ENCODE data around the gene ENDOV.
"Not testable (repeated sequence)": the region's sequence is repeated elsewhere in the genome, so short reads cannot be mapped to it uniquely, and the experiment has no call there.

Gene ENDOV

DNA sequence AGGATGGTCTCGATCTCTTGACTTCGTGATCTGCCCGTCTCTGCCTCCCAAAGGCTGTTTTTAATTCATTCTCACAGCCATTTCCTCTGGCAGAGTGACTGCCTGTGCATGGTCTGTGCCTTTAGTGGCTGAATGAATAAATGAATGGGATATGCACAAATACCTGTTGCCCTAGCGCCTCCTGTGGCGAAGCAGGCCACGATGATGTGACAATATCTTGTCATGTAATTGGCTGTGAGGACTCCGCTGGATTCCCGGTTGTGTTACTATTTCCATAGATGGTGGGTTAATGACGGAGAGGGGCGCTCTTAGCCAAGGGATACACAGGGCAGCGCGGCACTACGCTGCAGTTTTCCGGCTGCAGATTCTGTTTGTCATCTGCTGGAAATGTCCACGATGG lies 26.8 kb upstream of the ENDOV start:
- DNase-seq (ENCODE audit: low read depth in 1 of 2, low spot score in 1 of 2): no peak

DNA sequence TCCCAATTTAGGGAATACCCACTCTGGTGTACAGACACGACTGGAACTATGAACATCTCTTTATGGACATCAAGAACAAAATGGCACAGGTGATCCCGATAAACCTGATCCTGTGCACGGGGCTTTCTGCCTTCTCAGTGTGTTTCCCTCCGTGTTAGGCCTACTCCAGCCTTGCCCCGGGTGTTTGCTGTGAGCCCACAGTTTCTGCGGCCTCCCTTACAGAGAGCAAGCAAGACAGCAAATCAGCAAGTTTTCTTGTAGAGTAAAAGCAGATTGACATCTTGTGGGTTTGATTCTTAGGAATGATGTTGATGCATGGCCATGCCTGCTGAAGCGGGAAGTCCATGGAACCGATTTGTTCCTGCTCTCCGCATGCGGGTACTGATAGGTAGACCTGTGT lies 26.4 kb upstream of the ENDOV start:
- no peak for DNase-seq (ENCODE audit: low read depth in 1 of 2, low spot score in 1 of 2)

DNA sequence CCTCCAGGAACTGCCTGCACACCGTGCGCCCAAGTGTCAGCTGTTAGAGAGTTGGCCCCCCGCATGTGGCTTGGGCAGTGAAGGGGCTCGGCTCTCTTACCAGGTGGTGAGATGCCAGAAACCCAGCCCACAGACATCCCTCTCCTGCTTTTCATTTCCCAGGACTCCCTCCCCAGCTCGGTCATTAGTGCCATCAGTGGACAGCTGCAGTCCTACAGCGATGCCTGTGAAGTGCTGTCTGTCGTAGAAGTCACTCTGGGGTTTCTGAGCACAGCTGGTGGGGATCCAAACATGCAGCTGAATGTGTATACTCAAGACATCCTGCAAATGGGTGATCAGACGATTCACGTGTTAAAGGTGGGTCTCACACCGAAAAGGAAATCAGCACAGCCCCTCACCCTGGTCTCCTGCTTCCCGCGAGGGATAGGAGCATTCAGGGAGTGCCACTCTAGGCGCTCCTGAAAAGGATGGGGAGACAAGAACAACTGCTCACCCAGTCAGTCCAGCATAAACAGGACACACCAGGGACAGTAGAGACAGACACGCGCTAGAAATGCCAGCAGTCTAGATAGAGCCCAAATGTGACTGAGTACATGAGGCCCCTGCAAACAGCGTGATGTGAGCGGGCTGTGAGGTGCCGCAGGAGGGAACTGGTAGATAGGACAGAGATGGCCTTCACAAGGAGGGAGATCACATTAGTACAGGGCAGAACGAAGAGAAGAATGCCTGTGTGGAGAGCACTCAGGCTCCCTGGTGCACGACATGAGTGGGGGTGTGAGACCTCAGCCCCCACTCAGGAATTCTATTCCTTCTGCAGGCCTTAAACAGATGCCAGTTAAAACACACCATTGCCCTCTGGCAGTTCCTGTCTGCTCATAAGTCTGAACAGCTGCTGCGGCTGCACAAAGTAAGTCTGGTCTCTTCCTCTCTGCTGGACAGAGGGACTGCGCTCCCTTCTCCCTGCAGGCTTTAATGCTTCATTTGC lies 25.7 kb upstream of the ENDOV start:
- DNase-seq (ENCODE audit: low read depth in 1 of 2, low spot score in 1 of 2): no peak

DNA sequence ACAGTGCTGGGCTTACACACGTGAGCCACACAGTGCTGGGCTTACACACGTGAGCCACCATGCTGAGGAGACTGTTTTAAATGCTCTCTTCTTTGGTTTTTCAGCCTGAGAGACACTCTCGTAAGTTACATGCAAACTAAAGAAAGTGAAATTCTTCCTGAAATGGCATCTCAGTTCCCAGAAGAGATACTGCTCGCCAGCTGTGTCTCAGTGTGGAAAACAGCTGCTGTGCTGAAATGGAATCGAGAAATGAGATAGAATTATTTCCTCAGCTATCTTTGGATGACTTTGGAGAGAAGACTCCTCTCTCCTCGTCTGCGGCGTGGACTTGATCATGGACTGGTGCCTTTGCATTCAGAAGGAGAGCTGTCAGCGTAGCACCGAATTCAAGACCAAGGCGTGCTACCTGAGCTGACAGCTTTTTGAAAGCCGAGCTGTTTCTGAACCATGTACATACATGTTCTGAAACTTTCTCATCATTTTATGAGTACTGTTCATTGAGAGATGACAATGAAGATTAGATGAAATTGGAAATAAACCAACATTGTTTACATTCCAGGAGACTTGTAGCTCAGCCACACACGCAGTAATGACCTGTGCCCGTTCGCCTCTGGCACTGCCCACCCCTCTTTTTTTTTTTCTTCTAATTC lies 21.6 kb upstream of the ENDOV start:
- DNase-seq (ENCODE audit: low read depth in 1 of 2, low spot score in 1 of 2): no peak

DNA sequence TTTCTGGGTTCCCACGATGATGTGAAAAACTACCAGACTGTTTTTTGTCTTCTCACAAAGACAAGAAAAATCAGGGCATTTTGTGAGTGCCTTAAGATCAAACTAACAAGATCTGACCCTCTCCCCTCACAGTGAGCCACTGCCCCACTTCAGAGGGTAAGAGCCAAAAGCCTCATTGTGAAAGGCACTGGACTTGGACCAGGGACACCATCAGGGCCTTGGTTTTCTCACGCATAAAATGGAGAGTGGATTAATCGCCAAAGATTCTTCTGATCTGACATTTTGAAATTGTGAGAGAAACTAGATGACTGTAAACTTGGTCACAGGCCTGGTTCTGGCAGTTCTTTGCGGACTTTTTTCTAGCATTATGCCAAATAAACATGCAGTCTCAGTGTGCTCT lies 21.0 kb upstream of the ENDOV start:
- no peak for DNase-seq (ENCODE audit: low read depth in 1 of 2, low spot score in 1 of 2)

DNA sequence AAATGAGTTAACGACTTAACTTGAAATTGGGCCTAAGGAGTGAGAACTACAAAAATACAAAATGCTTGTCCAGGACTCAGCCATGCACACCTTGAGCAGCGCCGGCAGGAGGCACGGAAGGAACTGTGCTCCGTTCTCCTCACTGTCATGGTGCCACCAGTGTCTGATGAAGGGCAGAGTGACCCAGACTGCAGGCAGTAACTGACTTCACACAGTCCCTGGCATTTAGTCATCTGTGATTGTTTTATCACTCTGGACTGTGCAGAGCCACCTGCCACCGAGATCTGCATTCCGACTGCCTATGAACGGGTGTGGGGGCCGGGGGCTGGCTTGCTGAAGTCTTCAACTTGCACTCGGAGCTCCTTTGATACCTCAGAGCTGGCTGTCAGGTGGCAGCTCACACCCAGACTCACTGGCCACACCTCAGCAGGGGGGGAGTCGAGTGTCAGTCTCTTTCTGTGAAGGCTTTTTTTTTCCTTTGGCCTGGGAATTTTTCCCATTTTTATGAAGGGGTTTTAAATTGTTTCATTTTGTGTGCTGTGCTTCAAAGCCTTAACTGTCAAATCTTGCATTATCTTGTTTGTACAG lies 20.2 kb upstream of the ENDOV start:
- no peak for DNase-seq (ENCODE audit: low read depth in 1 of 2, low spot score in 1 of 2)

DNA sequence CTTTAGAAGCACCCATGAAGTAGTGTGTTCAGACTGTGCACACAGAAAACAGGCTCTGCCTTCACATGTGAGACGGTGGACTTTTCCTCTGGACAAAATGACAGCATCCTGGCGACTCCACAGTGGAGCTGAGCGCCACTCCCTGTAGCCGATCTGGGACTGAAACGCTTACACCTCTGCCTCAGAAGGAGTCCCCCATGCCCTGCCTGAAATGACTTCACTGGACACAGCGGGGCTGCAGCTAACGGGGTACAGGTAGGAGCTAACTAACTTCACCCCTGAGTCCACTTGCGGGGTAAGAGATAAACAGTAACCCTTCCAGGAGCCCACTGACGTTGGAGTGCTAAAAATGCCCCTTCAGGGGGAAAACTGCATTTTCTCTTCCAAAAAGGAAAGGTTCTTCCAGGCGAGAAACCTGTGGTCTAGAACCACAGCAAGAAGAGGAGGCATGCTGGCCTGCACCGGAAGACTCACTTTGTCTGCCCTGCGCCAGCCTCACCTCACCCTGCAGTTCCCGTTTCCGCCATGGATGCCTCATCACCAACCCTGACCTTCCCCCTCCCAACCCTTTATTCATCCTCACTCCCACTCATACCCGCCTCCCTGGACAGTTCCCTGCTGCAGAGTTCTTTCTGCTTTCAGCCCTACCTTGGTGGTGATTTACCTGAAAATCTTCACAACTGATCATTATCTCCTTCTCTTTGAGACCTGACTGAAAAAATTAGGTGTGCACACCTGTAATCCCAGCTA lies 19.4 kb upstream of the ENDOV start:
- DNase-seq (ENCODE audit: low read depth in 1 of 2, low spot score in 1 of 2): no peak

DNA sequence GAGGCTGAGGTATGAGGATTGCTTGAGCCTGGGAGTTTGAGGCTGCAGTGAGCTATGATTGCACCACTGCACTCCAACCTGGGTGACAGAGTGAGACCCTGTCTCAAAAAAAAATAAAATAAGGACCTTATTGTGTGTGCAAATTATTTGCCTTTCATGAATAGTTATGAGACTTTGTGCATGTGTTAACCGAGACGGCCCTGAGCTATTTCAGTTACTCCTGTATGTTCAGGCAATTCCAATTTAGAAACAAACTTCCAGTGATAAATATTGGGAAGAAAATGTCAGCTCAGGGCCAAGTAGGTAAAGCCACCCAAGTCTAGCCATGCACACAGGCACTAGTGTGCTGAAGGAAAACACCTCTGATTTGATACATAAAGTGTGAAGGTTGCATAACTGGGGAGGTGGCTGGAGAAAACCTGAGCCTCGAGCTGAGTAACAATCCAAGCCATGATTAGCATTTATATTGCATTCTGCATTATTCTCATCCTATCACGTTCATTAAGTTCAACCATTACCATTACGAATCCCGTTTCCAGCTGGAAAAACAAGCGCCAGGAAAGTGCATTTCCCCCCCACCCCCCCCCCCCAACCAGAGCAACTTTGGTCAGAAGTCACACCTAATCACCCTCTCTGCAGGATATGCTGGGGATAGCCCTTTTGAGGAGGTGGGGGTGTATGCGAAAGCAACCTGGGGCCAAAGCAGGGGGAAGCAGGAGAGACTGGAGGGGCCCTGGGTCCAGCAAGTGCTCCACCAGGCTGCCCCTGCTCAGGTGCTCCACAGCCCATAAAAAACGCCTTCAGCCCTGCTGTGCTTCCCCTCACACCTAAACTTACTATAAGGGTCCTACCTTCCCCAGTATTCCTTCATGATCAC lies 18.6 kb upstream of the ENDOV start:
- DNase-seq (ENCODE audit: low read depth in 1 of 2, low spot score in 1 of 2): no peak

DNA sequence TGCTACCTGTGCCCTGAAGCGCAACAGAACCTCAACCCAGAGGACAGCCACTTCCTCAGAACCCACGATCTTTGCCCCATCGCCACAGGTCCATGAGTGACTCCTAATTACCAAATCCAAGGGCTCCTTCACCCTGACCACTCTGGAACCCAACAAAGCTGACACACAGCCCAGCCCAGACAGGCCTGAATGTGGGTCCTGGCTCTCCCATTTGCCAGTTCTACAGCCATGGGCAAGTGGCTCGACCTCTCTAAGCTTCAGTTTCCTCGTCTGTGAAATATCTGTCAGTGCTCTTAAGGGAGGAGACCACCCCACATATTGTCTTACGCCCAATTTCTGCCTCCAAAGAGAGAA lies 18.0 kb upstream of the ENDOV start:
- DNase-seq (ENCODE audit: low read depth in 1 of 2, low spot score in 1 of 2): no peak

DNA sequence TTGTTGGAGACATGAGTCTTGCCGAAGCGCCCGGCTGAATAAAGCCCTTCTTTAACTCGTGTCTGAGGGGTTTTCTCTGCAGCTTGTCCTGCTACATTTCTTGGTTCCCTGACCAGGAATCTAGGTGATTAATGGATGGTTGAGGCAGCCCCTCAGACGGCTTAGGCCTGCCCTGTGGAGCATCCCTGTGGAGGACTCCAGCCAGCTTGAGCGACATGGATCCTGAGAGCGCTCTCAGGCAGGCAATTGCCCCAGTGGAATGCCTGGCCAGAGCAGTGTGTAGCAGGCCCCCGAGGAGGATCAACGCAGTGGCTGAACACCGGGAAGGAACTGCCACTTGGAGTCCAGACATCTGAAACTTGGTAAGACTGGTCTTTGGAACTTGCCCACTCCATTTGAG lies 17.3 kb upstream of the ENDOV start:
- DNase-seq (ENCODE audit: low read depth in 1 of 2, low spot score in 1 of 2): no peak

DNA sequence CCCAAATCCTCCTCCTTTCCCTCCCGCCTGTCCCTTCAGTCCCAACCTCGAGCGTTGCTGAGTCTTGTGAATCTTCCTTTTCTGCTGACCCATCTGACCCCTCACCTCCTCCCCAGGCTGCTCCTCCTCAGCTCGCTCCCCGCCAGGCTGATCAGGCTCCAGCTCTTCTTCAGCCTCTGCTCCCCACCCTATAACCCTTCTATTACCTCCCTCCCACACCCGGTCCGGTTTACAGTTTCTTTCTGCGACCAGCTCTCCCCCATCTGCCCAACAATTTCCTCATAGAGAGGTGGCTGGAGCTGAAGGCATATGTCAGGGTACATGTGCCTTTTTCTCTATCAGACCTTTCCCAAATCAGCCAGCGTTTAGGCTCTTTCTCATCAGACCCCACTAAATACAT lies 13.9 kb upstream of the ENDOV start:
- DNase-seq (ENCODE audit: low read depth in 1 of 2, low spot score in 1 of 2): not testable (repeated sequence)

DNA sequence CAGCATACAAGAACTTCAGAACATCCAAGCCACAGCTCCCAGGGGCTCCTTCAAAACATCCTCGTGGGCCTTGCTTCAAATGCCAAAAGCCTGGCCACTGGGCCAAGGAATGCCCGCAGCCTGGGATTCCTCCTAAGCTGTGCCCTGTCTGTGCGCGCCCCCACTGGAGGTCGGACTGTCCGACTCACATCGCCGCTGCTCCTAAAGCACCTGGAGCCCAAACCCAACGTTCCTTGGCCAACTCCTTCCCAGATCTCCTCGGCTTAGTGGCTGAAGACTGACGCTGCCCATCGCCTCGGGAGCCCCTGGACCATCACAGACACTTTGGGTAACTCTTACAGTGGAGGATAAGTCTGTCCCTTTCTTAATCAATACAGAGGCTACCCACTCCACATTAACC lies 12.9 kb upstream of the ENDOV start:
- DNase-seq (ENCODE audit: low read depth in 1 of 2, low spot score in 1 of 2): not testable (repeated sequence)

DNA sequence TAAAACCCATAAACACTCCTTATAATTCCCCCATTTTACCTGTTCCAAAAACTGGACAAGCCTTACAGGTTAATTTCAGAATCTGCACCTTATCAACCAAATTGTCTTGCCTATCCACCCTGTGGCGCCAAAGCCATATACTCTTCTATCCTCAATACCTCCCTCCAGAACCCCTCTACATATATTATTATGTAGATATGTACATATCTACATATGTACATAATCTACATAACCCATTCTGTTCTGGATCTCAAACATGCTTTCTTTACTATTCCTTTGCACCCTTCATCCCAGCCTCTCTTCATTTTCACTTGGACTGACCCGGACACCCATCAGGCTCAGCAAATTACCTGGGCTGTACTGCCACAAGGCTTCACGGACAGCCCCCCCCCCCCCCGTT lies 12.0 kb upstream of the ENDOV start:
- no peak for DNase-seq (ENCODE audit: low read depth in 1 of 2, low spot score in 1 of 2)

DNA sequence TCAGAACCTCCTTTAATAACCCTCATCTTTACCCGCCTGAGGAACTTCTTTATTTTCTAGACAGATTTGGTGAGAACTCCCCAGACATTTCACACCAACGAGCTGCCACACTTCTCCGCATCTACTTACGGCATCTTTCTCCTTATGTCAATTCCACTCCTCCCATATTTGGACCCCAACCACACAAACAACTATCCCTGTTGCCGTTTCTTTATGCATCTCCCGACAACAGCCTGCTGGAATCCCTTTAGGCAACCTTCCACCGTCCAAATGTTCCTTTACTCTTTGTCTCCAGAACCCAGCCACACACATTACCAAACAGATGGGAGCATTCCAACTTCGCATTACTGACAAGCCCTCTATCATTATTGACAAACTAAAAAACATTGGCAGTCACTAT lies 8.8 kb upstream of the ENDOV start:
- no peak for DNase-seq (ENCODE audit: low read depth in 1 of 2, low spot score in 1 of 2)

DNA sequence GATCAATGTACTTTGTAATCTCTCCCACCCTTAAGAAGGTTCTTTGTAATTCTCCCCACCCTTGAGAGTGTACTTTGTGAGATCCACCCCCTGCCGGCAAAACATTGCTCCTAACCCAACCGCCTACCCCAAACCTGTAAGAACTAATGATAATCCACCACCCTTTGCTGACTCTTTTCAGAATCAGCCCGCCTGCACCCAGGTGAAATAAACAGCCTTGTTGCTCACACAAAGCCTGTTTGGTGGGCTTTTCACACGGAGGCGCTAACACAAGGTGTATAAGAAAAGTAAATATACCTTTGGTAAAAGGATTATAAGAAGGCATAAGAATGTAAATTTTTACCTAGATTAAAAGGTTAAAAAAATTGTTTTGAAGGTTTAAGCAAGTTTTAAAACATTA lies 7.0 kb upstream of the ENDOV start:
- not testable (repeated sequence) for DNase-seq (ENCODE audit: low read depth in 1 of 2, low spot score in 1 of 2)

DNA sequence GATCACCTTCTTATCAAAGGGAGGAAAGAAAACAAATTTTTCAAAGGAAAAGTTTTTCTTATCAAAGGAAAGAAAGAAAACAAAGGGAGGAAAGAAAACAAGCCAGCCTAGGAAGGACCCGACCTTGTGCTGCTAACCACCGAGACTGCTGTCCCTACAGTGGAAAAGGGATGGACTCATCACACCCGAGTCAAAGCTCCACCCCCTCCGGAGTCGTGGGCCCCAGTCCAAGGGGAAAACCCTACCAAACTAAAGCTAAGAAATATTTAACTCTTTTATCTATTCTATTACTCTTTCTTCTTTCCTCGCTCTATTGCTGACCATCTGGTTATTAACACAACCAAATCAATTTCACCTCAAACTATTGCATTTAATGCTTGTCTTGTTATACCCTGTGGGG lies 6.1 kb upstream of the ENDOV start:
- no peak for DNase-seq (ENCODE audit: low read depth in 1 of 2, low spot score in 1 of 2)

DNA sequence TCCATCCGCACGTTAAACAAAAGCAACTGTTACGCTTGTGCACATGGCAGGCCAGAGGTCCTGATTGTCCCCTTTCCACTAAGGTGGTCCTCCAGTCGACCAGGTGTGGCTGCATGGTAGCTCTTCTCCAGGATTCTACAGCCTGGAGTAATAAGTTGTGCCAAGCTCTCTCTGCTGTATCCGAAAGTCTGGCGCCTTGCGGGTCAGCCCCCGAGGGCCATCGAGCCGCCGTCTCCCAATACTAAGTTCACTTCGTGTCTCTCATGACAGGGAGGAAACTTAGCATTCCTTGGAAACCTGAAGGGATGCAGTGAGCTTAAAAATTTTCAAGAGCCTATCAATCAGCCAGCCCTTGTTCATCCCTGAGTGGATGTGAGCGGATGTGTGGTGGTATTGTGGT lies 5.3 kb upstream of the ENDOV start:
- DNase-seq (ENCODE audit: low read depth in 1 of 2, low spot score in 1 of 2): no peak

DNA sequence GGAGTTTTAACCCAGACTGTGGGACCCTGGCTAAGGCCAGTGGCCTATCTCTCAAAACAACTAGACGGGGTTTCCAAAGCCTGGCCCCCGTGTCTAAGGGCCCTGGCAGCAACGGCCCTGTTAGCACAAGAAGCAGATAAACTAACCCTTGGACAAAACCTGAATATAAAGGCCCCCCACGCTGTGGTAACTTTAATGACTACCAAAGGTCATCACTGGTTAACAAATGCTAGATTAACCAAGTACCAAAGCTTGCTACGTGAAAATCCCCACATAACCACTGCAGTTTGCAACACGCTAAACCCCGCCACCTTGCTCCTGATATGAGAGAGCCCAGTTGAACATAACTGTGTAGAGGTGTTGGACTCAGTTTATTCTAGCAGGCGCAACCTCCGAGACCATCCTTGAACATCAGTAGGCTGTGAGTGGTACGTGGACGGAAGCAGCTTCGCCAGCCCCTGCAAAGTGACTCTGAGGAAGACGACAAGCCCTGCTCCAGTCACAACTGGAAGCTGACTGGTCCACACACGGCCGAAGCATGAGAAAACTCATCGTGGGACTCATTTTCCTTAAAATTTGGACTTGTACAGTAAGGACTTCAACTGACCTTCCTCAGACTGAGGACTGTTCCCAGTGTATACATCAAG lies 4.4 kb upstream of the ENDOV start:
- not testable (repeated sequence) for DNase-seq (ENCODE audit: low read depth in 1 of 2, low spot score in 1 of 2)

DNA sequence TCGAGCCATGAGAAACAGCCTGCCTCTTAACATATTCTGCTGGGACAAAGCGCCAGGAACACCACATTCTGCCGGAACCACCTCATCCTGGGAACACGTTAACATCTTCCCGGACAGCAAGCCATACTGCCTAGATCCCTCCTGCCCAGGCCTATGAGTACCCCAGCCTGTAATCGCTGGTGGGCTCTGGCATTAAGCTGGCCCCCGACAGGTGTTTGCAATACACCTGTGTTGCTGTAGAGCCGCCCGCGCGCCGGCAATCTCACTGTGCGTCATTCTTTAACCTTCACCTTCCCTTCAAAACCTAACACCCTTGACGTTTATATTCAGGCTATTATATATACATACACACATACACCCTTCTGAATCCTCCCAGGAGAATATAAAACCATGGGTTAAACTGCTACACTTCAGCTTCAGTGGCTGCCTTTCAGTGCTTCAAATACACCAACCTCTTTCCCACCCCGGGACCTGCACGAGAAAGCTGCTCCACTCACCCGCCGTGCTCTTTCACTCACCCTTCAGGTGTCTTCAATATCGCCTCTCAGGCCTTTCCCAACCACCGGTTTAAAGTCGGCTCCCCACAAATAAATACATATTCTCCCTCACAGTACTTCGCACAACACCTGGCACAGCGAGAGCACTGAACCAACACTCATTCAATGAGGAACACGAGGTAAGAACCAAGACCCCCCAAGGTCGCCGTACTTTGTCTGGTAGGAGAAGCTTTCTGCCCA lies 1.0 kb upstream of the ENDOV start:
- DNase-seq (ENCODE audit: low read depth in 1 of 2, low spot score in 1 of 2): no peak

DNA sequence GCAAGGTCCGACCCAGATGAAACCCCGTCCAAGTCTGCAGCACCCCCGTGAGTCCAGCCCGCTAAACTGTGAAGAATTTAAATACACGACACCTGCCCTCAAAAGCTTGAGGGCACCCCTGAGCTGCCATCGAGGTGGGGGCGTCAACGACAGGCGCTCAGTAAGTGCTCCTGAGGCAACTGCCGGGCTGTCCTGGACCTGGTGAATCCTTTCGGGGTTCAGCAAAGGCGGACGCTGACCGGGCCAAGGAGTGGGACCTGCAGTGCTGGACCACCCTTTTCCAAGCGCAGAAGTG lies 512 bp upstream of the ENDOV start:
- no peak for DNase-seq (ENCODE audit: low read depth in 1 of 2, low spot score in 1 of 2)

Data from stimulated activated CD4-positive, alpha-beta T cell treated with anti-CD3 and anti-CD28 coated beads, Interleukin-15, amount 100 ng/mL, for 1 hour (primary cell).